ENCODE data around the gene TRAF4. TPM values are rescaled to one million over a fixed set of nuclear protein-coding genes. Genes with fewer than 3 reads are reported as not detected.
A peak's percentile ranks its signal among the peaks of the same experiment; 100 is the strongest.

Gene TRAF4
- total and polyA plus RNA-seq, 9 of the 15 experiments (the other 6 are each of a cell fraction or from before 2014, with no cell fraction given), result 2.4 to 147 (median 72.4) TPM

- TF ChIP-seq ZNF232 (CRISPR knock-in tag; IDR thresholded peaks at IDR 0.05) (no peak), JUN (IDR thresholded peaks at IDR 0.05; ENCODE audit: borderline replicate concordance, low read depth, low read length) (no peak), JUN (CRISPR knock-in tag; IDR thresholded peaks at IDR 0.05; ENCODE audit: borderline replicate concordance) (0 out of 2 replicates have a peak, but pooled peaks have one; percentile 2), ZNF778 (CRISPR knock-in tag; IDR thresholded peaks at IDR 0.05) (no peak), KLF16 (IDR thresholded peaks at IDR 0.05) (no peak), HEY1 (CRISPR knock-in tag; IDR thresholded peaks at IDR 0.05; ENCODE audit: borderline replicate concordance) (no peak), CHCHD3 (CRISPR knock-in tag; IDR thresholded peaks at IDR 0.05) (no peak), ZBTB12 (CRISPR knock-in tag; IDR thresholded peaks at IDR 0.05) (no peak), HMGXB4 (CRISPR knock-in tag; IDR thresholded peaks at IDR 0.05) (no peak), ERF (CRISPR knock-in tag; IDR thresholded peaks at IDR 0.05) (no peak; the same call in 1 of the 2 replicates), PRPF4 (IDR thresholded peaks at IDR 0.05; ENCODE audit: insufficient read depth, low read depth, low read length, poor library complexity, severe bottlenecking) (no peak), ELF4 (CRISPR knock-in tag; IDR thresholded peaks at IDR 0.05) (no peak), AFF4 (CRISPR knock-in tag; IDR thresholded peaks at IDR 0.05) (no peak), CBFA2T2 (conservative IDR thresholded peaks at IDR 0.05) (peak; percentile 61), HMBOX1 (IDR thresholded peaks at IDR 0.05) (no peak), SREBF2 (CRISPR knock-in tag; IDR thresholded peaks at IDR 0.05) (no peak), SRF (CRISPR knock-in tag; IDR thresholded peaks at IDR 0.05) (no peak; a peak in 1 of 4 replicates), ETV6 (IDR thresholded peaks at IDR 0.05; ENCODE audit: borderline replicate concordance in 1 of 2, low read depth in 2 of 2, low read length in 1 of 2) (no peak), ETV6 (CRISPR knock-in tag; IDR thresholded peaks at IDR 0.05; ENCODE audit: borderline replicate concordance) (no peak), ETV5 (CRISPR knock-in tag; IDR thresholded peaks at IDR 0.05; ENCODE audit: low read depth) (no peak), ARID3A (IDR thresholded peaks at IDR 0.05; ENCODE audit: borderline replicate concordance, low read depth, low read length) (no peak)
Observed at GRCh38 chr17:28711723-28712031, 32.1 kb upstream of the TRAF4 start, which contains the start of gene PROCA1 (continued).

All from K562 (cell line).